Osteoblast (primary cell): Measurements from ENCODE around the gene FOXO3. TPM values are rescaled to one million over a fixed set of nuclear protein-coding genes. Genes with fewer than 3 reads are reported as not detected.

Source experiments
- DNase-seq: peaks from one replicate; pipeline ENCODE4 v3.0.0; 2011; ENCODE audit warnings: low spot score, mixed read lengths; ENCODE audit not compliant: insufficient read length; ENCODE audit errors: missing footprints
- H2AFZ ChIP-seq: 2 replicates; pipeline ENCODE4 v1.6.0; 2011; ENCODE audit warnings: mild to moderate bottlenecking, low read length
- H3K27ac ChIP-seq: 2 replicates; pipeline ENCODE4 v1.5.1; 2011; ENCODE audit warnings: mild to moderate bottlenecking, low read depth, low read length, moderate library complexity
- H3K27me3 ChIP-seq: 2 replicates; pipeline ENCODE4 v1.6.0; 2012; ENCODE audit warnings: mild to moderate bottlenecking, control low read depth, inconsistent platforms, low read length, moderate library complexity; ENCODE audit not compliant: insufficient read depth
- H3K36me3 ChIP-seq: 2 replicates; pipeline ENCODE4 v1.5.1; 2011; ENCODE audit warnings: mild to moderate bottlenecking, low read length, control low read depth, moderate library complexity; ENCODE audit not compliant: insufficient read depth
- H3K4me1 ChIP-seq: 2 replicates; pipeline ENCODE4 v1.5.1; 2011; ENCODE audit warnings: mild to moderate bottlenecking, low read length, control low read depth, moderate library complexity; ENCODE audit not compliant: insufficient read depth
- H3K4me2 ChIP-seq: 2 replicates; pipeline ENCODE4 v1.6.0; 2011; ENCODE audit warnings: mild to moderate bottlenecking, low read length; ENCODE audit not compliant: insufficient read depth
- H3K4me3 ChIP-seq: fragments of 200-600 bp; sonication (generic); 3 replicates; pipeline ENCODE4 v1.5.1; 2012; ENCODE audit warnings: mild to moderate bottlenecking, low read length, inconsistent platforms; ENCODE audit not compliant: insufficient read depth
- H3K79me2 ChIP-seq: 2 replicates; pipeline ENCODE4 v1.6.0; 2012; ENCODE audit warnings: mild to moderate bottlenecking, low read length, control low read depth, inconsistent platforms; ENCODE audit not compliant: insufficient read depth
- H3K9me3 ChIP-seq: 2 replicates; pipeline ENCODE4 v1.5.1; 2011; ENCODE audit warnings: low read depth, low read length, control low read depth
- H4K20me1 ChIP-seq: 2 replicates; pipeline ENCODE4 v1.6.0; 2012; ENCODE audit warnings: mild to moderate bottlenecking, low read length, control low read depth; ENCODE audit not compliant: insufficient read depth
- CTCF ChIP-seq: IDR thresholded peaks from 2 replicates; pipeline ENCODE4 v1.5.1; 2011; ENCODE audit warnings: mild to moderate bottlenecking, low read depth, low read length, moderate library complexity; ENCODE audit errors: extremely low read depth
- total RNA-seq: library from RNA; depleted of rRNA; stranded (reverse); fragments of >200 nt; gene quantifications from 2 replicates; pipeline ENCODE4 v1.2.3, GENCODE V29; 2012

Gene FOXO3
- total RNA-seq, 1 donor = 53.2 TPM

- H3K4me3 ChIP-seq = no peak overlapping the region
These were observed 11.5 kb upstream of the FOXO3 start for GRCh38 chr6:108549241-108549640.

GRCh38 chr6:108549741-108550140 is 11.0 kb upstream of the FOXO3 start:
- H3K36me3 ChIP-seq = no peaks in the 10 kb centered on the region
- H3K9me3 ChIP-seq = no peaks in the 10 kb centered on the region
- peak overlapping the region; percentile 23 for H3K27ac ChIP-seq
- no peak for TF ChIP-seq CTCF
- H2AFZ ChIP-seq = peak overlapping the region; percentile 57
- no peak overlapping the region for H3K4me3 ChIP-seq
- no peak overlapping the region for H3K4me2 ChIP-seq
- peaks cover 3% of the 10 kb centered on the region for H3K4me1 ChIP-seq
- no peaks in the 10 kb centered on the region for H4K20me1 ChIP-seq
- H3K27me3 ChIP-seq = no peaks in the 10 kb centered on the region
- H3K79me2 ChIP-seq = no peaks in the 10 kb centered on the region
- DNase-seq = peak; percentile 50

More at GRCh38 chr6:108549241-108549640, 11.5 kb upstream of the FOXO3 start:
- H3K4me2 ChIP-seq = no peak overlapping the region
- no peaks in the 10 kb centered on the region for H3K79me2 ChIP-seq
- DNase-seq = no peak
- no peak overlapping the region for H3K27ac ChIP-seq
- H4K20me1 ChIP-seq = no peaks in the 10 kb centered on the region
- no peaks in the 10 kb centered on the region for H3K27me3 ChIP-seq
- H2AFZ ChIP-seq = peak overlapping the region; percentile 57
- H3K4me1 ChIP-seq = peaks cover 3% of the 10 kb centered on the region
- no peaks in the 10 kb centered on the region for H3K36me3 ChIP-seq
- no peak for TF ChIP-seq CTCF
- H3K9me3 ChIP-seq = no peaks in the 10 kb centered on the region

GRCh38 chr6:108550256-108550655 is 10.5 kb upstream of the FOXO3 start:
- Histone ChIP-seq H4K20me1 (no peaks in the 10 kb centered on the region), H3K27me3 (no peaks in the 10 kb centered on the region), H3K4me2 (no peak overlapping the region), H3K79me2 (no peaks in the 10 kb centered on the region), H2AFZ (peak overlapping the region; percentile 54), H3K36me3 (no peaks in the 10 kb centered on the region), H3K9me3 (no peaks in the 10 kb centered on the region), H3K4me1 (peaks cover 3% of the 10 kb centered on the region), H3K4me3 (no peak overlapping the region), H3K27ac (no peak overlapping the region)
- no peak for DNase-seq
- no peak for TF ChIP-seq CTCF

- Histone ChIP-seq H3K4me2 (no peak overlapping the region), H3K36me3 (no peaks in the 10 kb centered on the region), H3K27ac (no peak overlapping the region), H3K79me2 (no peaks in the 10 kb centered on the region), H3K27me3 (no peaks in the 10 kb centered on the region), H3K4me3 (no peak overlapping the region), H3K9me3 (no peaks in the 10 kb centered on the region), H2AFZ (no peak overlapping the region), H3K4me1 (peaks cover 7% of the 10 kb centered on the region), H4K20me1 (no peaks in the 10 kb centered on the region)
- DNase-seq = no peak
- TF ChIP-seq CTCF = no peak
These were observed 5.2 kb upstream of the FOXO3 start for GRCh38 chr6:108555399-108556052.
